Measurements from ENCODE around the gene CEP72. TPM values are rescaled to one million over a fixed set of nuclear protein-coding genes. Genes with fewer than 3 reads are reported as not detected.

CEP72 gene, protein sequence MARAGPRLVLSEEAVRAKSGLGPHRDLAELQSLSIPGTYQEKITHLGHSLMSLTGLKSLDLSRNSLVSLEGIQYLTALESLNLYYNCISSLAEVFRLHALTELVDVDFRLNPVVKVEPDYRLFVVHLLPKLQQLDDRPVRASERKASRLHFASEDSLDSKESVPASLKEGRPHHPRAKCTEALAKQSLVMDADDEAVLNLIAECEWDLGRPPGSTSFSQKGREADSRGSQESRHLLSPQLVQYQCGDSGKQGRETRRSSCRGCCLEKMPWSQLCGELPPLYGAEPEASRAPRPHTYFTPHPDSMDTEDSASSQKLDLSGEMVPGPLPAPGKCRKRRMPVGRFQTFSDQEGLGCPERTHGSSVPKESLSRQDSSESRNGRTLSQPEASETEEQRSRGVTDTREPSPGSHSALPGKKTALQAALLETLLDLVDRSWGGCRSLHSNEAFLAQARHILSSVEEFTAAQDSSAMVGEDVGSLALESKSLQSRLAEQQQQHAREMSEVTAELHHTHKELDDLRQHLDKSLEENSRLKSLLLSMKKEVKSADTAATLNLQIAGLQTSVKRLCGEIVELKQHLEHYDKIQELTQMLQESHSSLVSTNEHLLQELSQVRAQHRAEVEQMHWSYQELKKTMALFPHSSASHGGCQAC
- 17.2 and 21.5 TPM in 2 replicates for total RNA-seq (ENCODE audit: low replicate concordance)

- Mint-ChIP-seq H3K27ac (peak within 1 kb of the TSS; percentile 91), H3K9me3 (peaks cover 10% of the 10 kb centered on the region), H3K4me3 (peak within 1 kb of the TSS; percentile 96), H3K4me1 (peaks cover 20% of the 10 kb centered on the region), H3K36me3 (peaks cover 27% of the 10 kb centered on the region), H3K27me3 (ENCODE audit: insufficient read depth, low read depth) (peaks cover 7% of the 10 kb centered on the region)
- Histone ChIP-seq H3K27me3 (no peaks in the 10 kb centered on the region), H3K4me1 (peaks cover 4% of the 10 kb centered on the region), H3K9me3 (ENCODE audit: low read depth) (no peaks in the 10 kb centered on the region), H3F3A (ENCODE audit: low read depth) (no peaks in the 10 kb centered on the region), H3K36me3 (no peaks in the 10 kb centered on the region), H2AFZ (replicated peaks) (peak within 1 kb of the TSS; percentile 88), H4K20me1 (ENCODE audit: low read depth) (peaks cover 31% of the 10 kb centered on the region), H3K27ac (no peak within 1 kb of the TSS), H3K9ac (peak within 1 kb of the TSS; percentile 57), H3K4me2 (peak within 1 kb of the TSS; percentile 96), H3K4me3 (peak within 1 kb of the TSS; percentile 89), H3K79me2 (ENCODE audit: low read depth) (peaks cover 46% of the 10 kb centered on the region)
- TF ChIP-seq EZH2phosphoT487 (IDR thresholded peaks at IDR 0.05) (no peak), EZH2 (IDR thresholded peaks at IDR 0.05) (no peak), CTCF (IDR thresholded peaks at IDR 0.05) (no peak)
- DNase-seq (ENCODE audit: low spot score) = peak; percentile 95
These were observed at the start of gene CEP72 for GRCh38 chr5:611731-612486. Gene CEP72, plus strand, starts transcription at chr5:612340. Its CDS starts 22 bp downstream, at chr5:612362.

DNA sequence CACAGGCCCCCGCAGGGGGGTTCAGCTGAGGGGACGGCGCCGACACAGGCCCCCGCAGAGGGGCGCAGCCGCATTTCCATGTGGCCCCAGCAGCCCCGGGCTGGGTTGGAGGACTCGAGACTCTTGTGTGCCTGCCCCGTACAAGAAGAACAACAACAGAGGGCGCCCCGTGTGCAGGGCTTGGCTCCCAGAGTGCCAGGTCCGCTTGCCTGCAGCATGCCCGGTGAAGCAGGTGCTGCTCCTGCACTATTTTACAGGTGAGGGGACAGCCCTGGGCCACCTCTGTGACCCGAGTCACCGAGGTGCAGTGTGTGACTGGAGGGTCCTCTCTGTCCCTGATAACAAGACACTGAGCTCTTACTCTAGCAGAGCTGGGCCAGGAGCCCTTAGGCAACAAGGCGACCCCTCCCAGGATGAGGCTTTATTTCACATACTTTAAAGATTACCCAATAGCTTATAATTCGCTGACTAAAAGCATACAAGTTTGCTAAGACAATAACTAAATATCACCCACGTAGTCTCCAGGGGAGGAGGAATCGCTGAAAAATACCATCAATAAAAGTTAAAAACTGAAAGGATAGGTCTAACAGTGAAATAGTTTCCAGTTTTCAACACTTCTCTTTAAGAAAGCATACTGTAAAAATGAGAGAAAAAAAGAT is 46.2 kb upstream of the CEP72 start:
- DNase-seq (ENCODE audit: low spot score) = peak; percentile 34
- Mint-ChIP-seq H3K27me3 (ENCODE audit: insufficient read depth, low read depth) (peaks cover 11% of the 10 kb centered on the region), H3K4me3 (peak overlapping the region; percentile 52), H3K4me1 (peaks cover 3% of the 10 kb centered on the region), H3K27ac (no peak overlapping the region), H3K9me3 (peaks cover 14% of the 10 kb centered on the region), H3K36me3 (no peaks in the 10 kb centered on the region)
- no peaks in the 10 kb centered on the region for H3K36me3 ChIP-seq
- peaks cover 33% of the 10 kb centered on the region for H3K27me3 ChIP-seq
- H3K27ac ChIP-seq = no peak overlapping the region
- H4K20me1 ChIP-seq (ENCODE audit: low read depth) = no peaks in the 10 kb centered on the region
- H3K4me1 ChIP-seq = no peaks in the 10 kb centered on the region
- peak overlapping the region; percentile 47 for H3K4me2 ChIP-seq
- TF ChIP-seq EZH2phosphoT487 (IDR thresholded peaks at IDR 0.05) (no peak), CTCF (IDR thresholded peaks at IDR 0.05) (no peak), EZH2 (IDR thresholded peaks at IDR 0.05) (no peak)
- H3K4me3 ChIP-seq = peak overlapping the region; percentile 24
- no peaks in the 10 kb centered on the region for H3K9me3 ChIP-seq (ENCODE audit: low read depth)
- no peak overlapping the region for H3K9ac ChIP-seq
- no peaks in the 10 kb centered on the region for H3F3A ChIP-seq (ENCODE audit: low read depth)
- H3K79me2 ChIP-seq (ENCODE audit: low read depth) = no peaks in the 10 kb centered on the region
- H2AFZ ChIP-seq (replicated peaks) = no peak overlapping the region

DNA sequence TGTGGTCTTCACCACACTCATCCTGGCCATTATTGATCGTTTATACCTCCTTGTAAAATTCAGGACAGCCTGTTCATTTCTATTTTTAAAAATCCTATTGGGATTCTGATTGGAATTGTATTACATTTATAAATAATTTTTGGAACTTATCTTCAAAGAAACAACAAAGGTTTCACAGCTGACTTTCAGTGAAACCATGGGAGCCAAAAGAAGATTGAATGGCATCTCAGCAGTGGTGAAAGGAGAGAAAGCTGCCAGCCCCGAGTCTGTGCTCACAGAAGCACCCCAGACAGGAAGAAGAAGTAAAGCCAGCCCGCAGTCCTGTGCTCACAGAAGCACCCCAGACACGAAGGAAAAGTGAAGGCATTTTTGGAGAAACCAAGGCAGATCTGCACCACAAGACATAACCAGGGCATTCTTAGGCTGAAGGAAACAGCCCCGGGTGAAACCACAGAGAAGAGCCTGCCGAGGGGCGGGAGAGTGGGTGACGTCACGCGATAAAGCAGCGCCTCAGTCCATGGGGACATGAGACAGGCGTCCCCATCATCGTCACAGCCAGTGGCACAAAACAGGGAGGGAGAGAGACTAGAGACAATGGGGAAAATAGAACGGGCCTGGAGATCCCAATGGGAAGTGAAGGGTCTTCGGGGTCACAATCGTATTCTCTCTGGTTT is 45.4 kb upstream of the CEP72 start:
- Histone ChIP-seq H2AFZ (replicated peaks) (no peak overlapping the region), H4K20me1 (ENCODE audit: low read depth) (no peaks in the 10 kb centered on the region), H3K4me2 (no peak overlapping the region), H3K36me3 (no peaks in the 10 kb centered on the region), H3K4me3 (no peak overlapping the region), H3K79me2 (ENCODE audit: low read depth) (no peaks in the 10 kb centered on the region), H3K27ac (no peak overlapping the region), H3K9ac (no peak overlapping the region), H3F3A (ENCODE audit: low read depth) (no peaks in the 10 kb centered on the region), H3K4me1 (no peaks in the 10 kb centered on the region), H3K27me3 (peaks cover 26% of the 10 kb centered on the region), H3K9me3 (ENCODE audit: low read depth) (no peaks in the 10 kb centered on the region)
- peaks cover 14% of the 10 kb centered on the region for H3K9me3 Mint-ChIP-seq
- no peak overlapping the region for H3K4me3 Mint-ChIP-seq
- H3K36me3 Mint-ChIP-seq = no peaks in the 10 kb centered on the region
- peaks cover 11% of the 10 kb centered on the region for H3K27me3 Mint-ChIP-seq (ENCODE audit: insufficient read depth, low read depth)
- no peak overlapping the region for H3K27ac Mint-ChIP-seq
- TF ChIP-seq EZH2phosphoT487 (IDR thresholded peaks at IDR 0.05) = no peak
- no peak for TF ChIP-seq CTCF (IDR thresholded peaks at IDR 0.05)
- TF ChIP-seq EZH2 (IDR thresholded peaks at IDR 0.05) = no peak
- DNase-seq (ENCODE audit: low spot score) = no peak
- peaks cover 3% of the 10 kb centered on the region for H3K4me1 Mint-ChIP-seq
